ENCODE results near the gene HID1.

The HID1 gene

GRCh38 chr17:74972107-74972972, at the start of gene HID1:
TSS of gene HID1 (minus strand) at chr17:74972759. CDS start at chr17:74972656, 103 bp downstream.
- H3K4me1 ChIP-seq = peaks cover 12% of the 10 kb centered on the region
- H3K36me3 ChIP-seq (replicated peaks) = no peaks in the 10 kb centered on the region
- in situ Hi-C loops (cut with MboI; ENCODE audit: low sequenced_read_pairs) = no loop called here
- peak within 1 kb of the TSS; percentile 71 for H3K4me3 ChIP-seq
- DNase-seq (ENCODE audit: low spot score in 2 of 2) = peak; percentile 49 to 89
- no peaks in the 10 kb centered on the region for H3K9me3 ChIP-seq
- H3K27me3 ChIP-seq (ENCODE audit: low read depth) = no peaks in the 10 kb centered on the region

GRCh38 chr17:75020331-75021110, 48.0 kb upstream of the HID1 start:
- H3K9me3 ChIP-seq = no peaks in the 10 kb centered on the region
- no peaks in the 10 kb centered on the region for H3K27me3 ChIP-seq (ENCODE audit: low read depth)
- H3K4me3 ChIP-seq = no peak overlapping the region
- in situ Hi-C loops (cut with MboI; ENCODE audit: low sequenced_read_pairs) = no loop called here
- H3K36me3 ChIP-seq (replicated peaks) = peaks cover 41% of the 10 kb centered on the region
- no peak for DNase-seq (ENCODE audit: low spot score in 2 of 2)
- peaks cover 9% of the 10 kb centered on the region for H3K4me1 ChIP-seq

GRCh38 chr17:75019710-75020109, 47.2 kb upstream of the HID1 start:
- H3K27me3 ChIP-seq (ENCODE audit: low read depth) = no peaks in the 10 kb centered on the region
- peaks cover 43% of the 10 kb centered on the region for H3K36me3 ChIP-seq (replicated peaks)
- H3K4me1 ChIP-seq = peaks cover 9% of the 10 kb centered on the region
- H3K4me3 ChIP-seq = no peak overlapping the region
- no peaks in the 10 kb centered on the region for H3K9me3 ChIP-seq
- in situ Hi-C loops (cut with MboI; ENCODE audit: low sequenced_read_pairs) = no loop called here
- peak; percentile 43 to 52 for DNase-seq (ENCODE audit: low spot score in 2 of 2)

GRCh38 chr17:75019146-75019545, 46.6 kb upstream of the HID1 start:
- no peak for DNase-seq (ENCODE audit: low spot score in 2 of 2)
- Histone ChIP-seq H3K9me3 (no peaks in the 10 kb centered on the region), H3K4me1 (peaks cover 9% of the 10 kb centered on the region), H3K27me3 (ENCODE audit: low read depth) (no peaks in the 10 kb centered on the region), H3K36me3 (replicated peaks) (peaks cover 43% of the 10 kb centered on the region), H3K4me3 (no peak overlapping the region)
- in situ Hi-C loops (cut with MboI; ENCODE audit: low sequenced_read_pairs) = no loop called here

GRCh38 chr17:75013092-75013559, 40.6 kb upstream of the HID1 start:
- Histone ChIP-seq H3K36me3 (replicated peaks) (peaks cover 15% of the 10 kb centered on the region), H3K27me3 (ENCODE audit: low read depth) (no peaks in the 10 kb centered on the region), H3K4me3 (peak overlapping the region; percentile 95), H3K4me1 (no peaks in the 10 kb centered on the region), H3K9me3 (no peaks in the 10 kb centered on the region)
- no peak for DNase-seq (ENCODE audit: low spot score in 2 of 2)
- in situ Hi-C loops (cut with MboI; ENCODE audit: low sequenced_read_pairs) = no loop called here

- in situ Hi-C loops (cut with MboI; ENCODE audit: low sequenced_read_pairs) = no loop called here
- DNase-seq (ENCODE audit: low spot score in 2 of 2) = peak; percentile 91 to 92
- H3K4me1 ChIP-seq = no peaks in the 10 kb centered on the region
- peaks cover 12% of the 10 kb centered on the region for H3K36me3 ChIP-seq (replicated peaks)
- no peaks in the 10 kb centered on the region for H3K27me3 ChIP-seq (ENCODE audit: low read depth)
- peak within 1 kb of the TSS; percentile 95 for H3K4me3 ChIP-seq
- no peaks in the 10 kb centered on the region for H3K9me3 ChIP-seq
Measured at GRCh38 chr17:75012346-75013091, 40.0 kb upstream of the HID1 start, which contains the start of gene MRPL58. TSS of gene MRPL58 (plus strand) at chr17:75012670. CDS start at chr17:75012687, 17 bp downstream.

GRCh38 chr17:75012096-75012345, 39.5 kb upstream of the HID1 start:
- DNase-seq (ENCODE audit: low spot score in 2 of 2) = no peak
- H3K4me3 ChIP-seq = peak overlapping the region; percentile 95
- in situ Hi-C loops (cut with MboI; ENCODE audit: low sequenced_read_pairs) = no loop called here
- no peaks in the 10 kb centered on the region for H3K9me3 ChIP-seq
- no peaks in the 10 kb centered on the region for H3K4me1 ChIP-seq
- H3K36me3 ChIP-seq (replicated peaks) = peaks cover 10% of the 10 kb centered on the region
- H3K27me3 ChIP-seq (ENCODE audit: low read depth) = no peaks in the 10 kb centered on the region

- Histone ChIP-seq H3K4me3 (no peak overlapping the region; the same call in 1 of the 2 replicates), H3K36me3 (replicated peaks) (peaks cover 5% of the 10 kb centered on the region; the same call in 1 of the 2 replicates), H3K27me3 (ENCODE audit: low read depth) (no peaks in the 10 kb centered on the region), H3K9me3 (no peaks in the 10 kb centered on the region), H3K4me1 (no peaks in the 10 kb centered on the region)
- no peak for DNase-seq (ENCODE audit: low spot score in 2 of 2)
- in situ Hi-C loops (cut with MboI; ENCODE audit: low sequenced_read_pairs) = no loop called here
Measured at GRCh38 chr17:75011401-75012095, 39.0 kb upstream of the HID1 start.

GRCh38 chr17:75010683-75011400, 38.3 kb upstream of the HID1 start:
- in situ Hi-C loops (cut with MboI; ENCODE audit: low sequenced_read_pairs) = no loop called here
- DNase-seq (ENCODE audit: low spot score in 2 of 2) = no peak
- H3K4me1 ChIP-seq = no peaks in the 10 kb centered on the region
- no peak overlapping the region for H3K4me3 ChIP-seq
- no peaks in the 10 kb centered on the region for H3K9me3 ChIP-seq
- H3K27me3 ChIP-seq (ENCODE audit: low read depth) = no peaks in the 10 kb centered on the region
- H3K36me3 ChIP-seq (replicated peaks) = 0 out of 2 replicates have a peak, but pooled peaks cover 5% of the 10 kb centered on the region

- no peaks in the 10 kb centered on the region for H3K27me3 ChIP-seq (ENCODE audit: low read depth)
- no peak for DNase-seq (ENCODE audit: low spot score in 2 of 2)
- H3K4me3 ChIP-seq = no peak overlapping the region
- no peaks in the 10 kb centered on the region for H3K9me3 ChIP-seq
- H3K36me3 ChIP-seq (replicated peaks) = no peaks in the 10 kb centered on the region
- H3K4me1 ChIP-seq = no peaks in the 10 kb centered on the region
- in situ Hi-C loops (cut with MboI; ENCODE audit: low sequenced_read_pairs) = no loop called here
Measured at GRCh38 chr17:75009139-75009724, 36.7 kb upstream of the HID1 start.

GRCh38 chr17:75008373-75008772, 35.8 kb upstream of the HID1 start:
- H3K4me1 ChIP-seq = no peaks in the 10 kb centered on the region
- in situ Hi-C loops (cut with MboI; ENCODE audit: low sequenced_read_pairs) = no loop called here
- H3K4me3 ChIP-seq = no peak overlapping the region

GRCh38 chr17:75006653-75007052, 34.1 kb upstream of the HID1 start:
- in situ Hi-C loops (cut with MboI; ENCODE audit: low sequenced_read_pairs) = no loop called here
- H3K36me3 ChIP-seq (replicated peaks) = peaks cover 6% of the 10 kb centered on the region; the same call in 1 of the 2 replicates
- H3K4me3 ChIP-seq = no peak overlapping the region
- H3K4me1 ChIP-seq = no peaks in the 10 kb centered on the region
- H3K9me3 ChIP-seq = no peaks in the 10 kb centered on the region
- no peaks in the 10 kb centered on the region for H3K27me3 ChIP-seq (ENCODE audit: low read depth)
- DNase-seq (ENCODE audit: low spot score in 2 of 2) = no peak

More at GRCh38 chr17:75008373-75008772, 35.8 kb upstream of the HID1 start:
- Histone ChIP-seq H3K36me3 (replicated peaks) (peaks cover 6% of the 10 kb centered on the region; the same call in 1 of the 2 replicates), H3K9me3 (no peaks in the 10 kb centered on the region), H3K27me3 (ENCODE audit: low read depth) (no peaks in the 10 kb centered on the region)
- DNase-seq (ENCODE audit: low spot score in 2 of 2) = no peak
